ENCODE results near the gene TEX54.

GRCh38 chr11:62782753-62783152 lies 49.9 kb downstream of the TEX54 start:
- no peak for TF ChIP-seq CTCF (IDR thresholded peaks at IDR 0.05)
- TF ChIP-seq EP300 (IDR thresholded peaks at IDR 0.05), result no peak
- no peak for TF ChIP-seq POLR2A (IDR thresholded peaks at IDR 0.05)
